Stimulated activated CD4-positive, alpha-beta T cell treated with anti-CD3 and anti-CD28 coated beads, Interleukin-4, amount 100 ng/mL, for 24 hours (primary cell): ENCODE data around the gene CBX3.
"Not testable (repeated sequence)": the region's sequence is repeated elsewhere in the genome, so short reads cannot be mapped to it uniquely, and the experiment has no call there.

Experiments
- DNase-seq: peaks from one replicate; pipeline ENCODE4 v3.0.0-alpha.2; 2020

CBX3 gene

GRCh38 chr7:26208040-26208439, 6.5 kb downstream of the CBX3 start:
- DNase-seq = no peak

DNA sequence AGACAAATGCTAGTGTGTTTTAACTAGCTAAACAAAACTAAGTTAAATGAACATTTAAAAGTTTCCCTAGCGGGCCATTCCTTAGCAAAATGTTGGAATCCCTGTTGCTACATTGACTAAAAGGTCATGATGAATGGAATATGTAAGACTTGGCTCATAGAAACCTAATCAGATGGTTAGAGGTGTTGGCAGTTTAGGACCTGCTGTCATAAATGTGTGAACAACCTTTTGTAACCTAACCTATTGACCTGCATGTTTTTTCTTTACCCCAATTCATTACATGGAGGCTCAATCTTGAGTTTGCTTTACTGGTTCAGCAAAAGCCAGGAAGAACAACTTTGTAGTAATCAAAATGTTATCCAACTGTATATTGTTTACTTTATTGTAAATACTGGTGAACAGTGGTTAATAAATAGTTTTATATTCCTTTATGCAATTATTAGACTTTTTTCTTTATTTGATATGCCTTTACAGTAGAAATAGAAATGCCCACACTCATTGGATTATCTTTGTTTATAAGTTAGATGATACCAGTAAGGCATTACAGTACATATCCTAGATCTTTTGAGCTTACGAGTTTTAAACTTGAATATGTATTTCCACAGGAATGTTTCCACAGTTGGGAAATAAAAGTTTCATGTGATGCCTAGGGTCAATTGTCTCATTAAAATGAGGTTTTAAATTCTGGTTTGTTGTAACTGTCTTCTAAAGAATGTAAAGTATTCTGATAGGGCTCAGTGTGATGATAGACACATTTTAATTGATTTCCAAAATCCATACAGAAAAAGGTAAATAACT, 11.6 kb downstream of the CBX3 start:
- DNase-seq = no peak

GRCh38 chr7:26213807-26214515, 12.4 kb downstream of the CBX3 start:
- no peak for DNase-seq

DNA sequence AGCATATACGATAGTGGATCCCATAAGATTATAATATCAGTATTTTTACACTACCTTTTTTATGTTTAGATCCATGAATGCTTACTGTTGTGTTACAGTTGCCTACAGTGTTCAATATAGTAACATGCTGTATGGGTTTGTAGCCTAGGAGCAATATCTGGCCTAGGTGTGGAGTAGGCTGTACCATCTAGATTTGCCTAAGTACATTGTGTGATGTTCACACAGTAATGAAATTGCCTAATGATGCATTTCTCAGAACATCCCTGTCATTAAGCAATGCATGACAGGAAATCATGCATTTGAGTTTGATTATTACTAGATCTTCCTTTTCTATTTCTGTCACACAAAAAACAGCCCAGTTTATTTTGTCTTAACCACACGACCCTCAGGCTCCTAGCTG, 14.5 kb downstream of the CBX3 start:
- DNase-seq = no peak

GRCh38 chr7:26224359-26224758, 22.8 kb downstream of the CBX3 start:
- no peak for DNase-seq

GRCh38 chr7:26227987-26228386, 26.4 kb downstream of the CBX3 start:
- DNase-seq = no peak

DNA sequence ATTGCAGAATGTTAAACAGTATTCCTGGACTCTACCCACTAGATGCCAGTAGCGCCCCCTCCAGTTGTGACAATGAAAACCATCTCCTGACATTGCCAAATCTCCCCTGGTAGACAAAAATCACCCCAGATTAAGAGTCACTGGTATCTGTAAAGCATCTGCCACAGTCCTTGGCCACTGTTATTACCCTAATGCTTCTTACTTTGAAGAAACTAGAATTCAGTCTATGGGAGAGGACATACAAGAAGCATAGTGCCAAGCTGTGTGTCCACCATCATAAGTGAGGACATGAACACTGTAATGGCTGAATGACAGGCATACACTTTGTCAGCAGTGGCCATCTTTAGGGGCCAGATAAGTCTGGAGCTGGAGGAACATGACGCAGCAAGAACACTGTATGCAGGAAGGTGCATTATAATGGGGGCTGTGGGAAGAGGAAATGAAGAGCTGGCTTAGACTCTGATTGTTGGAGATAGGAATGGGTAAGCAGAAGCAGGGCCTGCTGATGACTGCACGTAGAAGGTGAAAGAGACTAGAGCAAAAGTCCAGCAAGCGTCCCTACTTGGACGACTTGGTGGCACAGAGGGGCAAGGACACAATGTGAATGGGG, 32.5 kb downstream of the CBX3 start:
- DNase-seq = no peak

DNA sequence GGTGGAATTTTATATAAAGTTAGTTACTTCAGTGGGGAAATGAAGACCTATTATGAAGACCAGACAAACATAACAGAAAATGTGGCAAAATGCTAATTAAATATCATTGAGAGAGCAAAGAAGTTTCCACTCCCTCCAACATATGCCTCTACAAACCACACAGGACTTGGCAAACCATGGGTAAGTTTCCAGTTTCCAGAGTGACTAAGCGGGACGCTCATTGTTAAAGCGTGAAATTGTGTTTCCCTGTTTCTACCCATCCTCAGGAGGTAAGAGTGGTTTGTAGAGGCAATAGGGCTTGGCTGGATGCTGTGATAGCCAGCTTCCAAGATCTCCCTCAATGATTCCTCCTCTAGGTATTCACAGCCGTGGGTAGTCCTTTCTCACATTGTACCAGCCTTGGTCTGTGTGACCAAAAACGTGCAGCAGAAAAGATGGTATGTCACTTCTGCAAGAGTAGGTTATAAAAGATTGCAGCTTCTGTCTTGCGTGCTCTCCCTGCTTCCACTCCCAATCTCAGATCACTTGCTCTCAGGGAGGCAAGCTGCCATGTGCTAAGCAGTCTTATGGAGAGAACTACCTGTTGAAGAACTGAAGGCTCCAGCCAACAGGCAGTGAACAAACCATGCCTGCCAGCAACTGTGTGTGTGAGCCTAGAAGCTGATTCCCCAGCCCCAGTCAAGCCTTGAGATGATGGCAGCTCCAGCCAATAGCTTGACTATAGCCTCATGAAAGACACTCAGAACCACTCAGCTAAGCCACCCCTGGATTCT, 35.7 kb downstream of the CBX3 start:
- no peak for DNase-seq

- DNase-seq = no peak
These were observed 36.5 kb downstream of the CBX3 start for GRCh38 chr7:26238032-26238431.

- no peak for DNase-seq
These were observed 43.6 kb downstream of the CBX3 start for GRCh38 chr7:26245150-26245549.

DNA sequence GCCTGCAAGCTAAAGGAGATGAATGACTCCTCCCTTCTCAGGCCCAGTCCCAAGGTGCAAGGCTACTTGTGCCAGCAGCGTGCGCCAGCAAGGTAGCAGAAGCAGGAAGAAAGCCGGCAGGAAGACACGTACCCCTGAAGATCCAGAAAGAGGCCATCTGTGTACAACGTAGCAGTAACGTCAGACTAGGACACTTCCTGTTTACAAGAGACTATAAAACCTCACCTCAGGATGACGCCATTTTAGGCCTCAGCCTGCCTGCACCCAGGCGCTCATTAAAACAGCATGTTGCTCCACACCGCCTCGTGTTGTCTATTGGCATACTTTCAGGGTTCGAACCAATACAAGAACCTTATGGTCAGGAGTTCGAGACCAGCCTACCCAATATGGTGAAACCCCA, 48.7 kb downstream of the CBX3 start:
- no peak for DNase-seq

GRCh38 chr7:26261866-26262265, 60.3 kb downstream of the CBX3 start:
- DNase-seq = not testable (repeated sequence)
